Bronchial epithelial cell (primary cell): ENCODE data around the gene CATSPERE. TPM values are rescaled to one million over a fixed set of nuclear protein-coding genes. Genes with fewer than 3 reads are reported as not detected.

ENCODE experiments used
- DNase-seq: peaks from one replicate; pipeline ENCODE4 v3.0.0-alpha.2; 2010; ENCODE audit warnings: low read depth
- FAIRE-seq: peaks from 2 replicates; lab custom pipeline; 2011; peaks lifted over from hg19 to GRCh38; lab: Jason Lieb, UNC
- H3K27me3 ChIP-seq: 2 replicates; pipeline ENCODE4 v1.5.1; 2011; ENCODE audit warnings: low read length; ENCODE audit not compliant: control insufficient read depth, insufficient read depth
- H3K36me3 ChIP-seq: 2 replicates; pipeline ENCODE4 v1.5.1; 2011; ENCODE audit warnings: low read length; ENCODE audit not compliant: control insufficient read depth, insufficient read depth
- H3K4me3 ChIP-seq: 2 replicates; pipeline ENCODE4 v1.5.1; 2011; ENCODE audit warnings: mild to moderate bottlenecking, low read depth, low read length, control low read depth
- CTCF ChIP-seq: IDR thresholded peaks from 2 replicates; pipeline ENCODE4 v1.5.1; 2011; ENCODE audit warnings: mild to moderate bottlenecking, moderate library complexity, low read length, control low read depth, inconsistent platforms; ENCODE audit not compliant: insufficient read depth, severe bottlenecking
- total RNA-seq: library from RNA; depleted of rRNA; stranded (reverse); fragments of >200 nt; gene quantifications from 2 replicates; pipeline ENCODE4 v1.2.1, GENCODE V29; 2014

The CATSPERE gene
- total RNA-seq, 1 donor from 2014 or later = under 0.01 TPM

DNA sequence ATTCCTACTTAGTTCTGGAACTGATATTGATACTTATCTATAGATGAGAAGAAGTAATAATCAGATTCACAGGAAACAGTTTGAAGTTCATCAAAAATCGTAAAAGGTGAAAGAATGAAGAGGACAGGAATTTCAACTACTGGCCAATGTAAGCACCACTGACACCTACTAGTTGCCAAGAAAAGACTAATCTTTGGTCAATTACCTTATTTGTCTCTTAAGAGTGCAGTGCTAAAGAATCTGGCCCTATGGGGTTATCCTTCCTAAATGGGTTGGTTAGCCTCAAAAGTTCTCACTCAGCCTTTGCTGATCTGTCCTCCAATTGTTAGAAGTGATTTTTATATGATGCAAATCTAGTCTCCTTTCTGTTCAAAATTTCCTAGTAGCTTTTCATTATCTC is 38.9 kb upstream of the CATSPERE start:
- FAIRE-seq (no peak), DNase-seq (peak; percentile 39)
- Histone ChIP-seq H3K27me3 (no peaks in the 10 kb centered on the region), H3K36me3 (peaks cover 3% of the 10 kb centered on the region), H3K4me3 (no peak overlapping the region)
- TF ChIP-seq CTCF = no peak

- TF ChIP-seq CTCF = no peak
- Histone ChIP-seq H3K36me3 (peaks cover 2% of the 10 kb centered on the region), H3K4me3 (no peak overlapping the region), H3K27me3 (no peaks in the 10 kb centered on the region)
- FAIRE-seq = no peak
- no peak for DNase-seq
Measured at GRCh38 chr1:244424649-244425334, 36.3 kb upstream of the CATSPERE start.

DNA sequence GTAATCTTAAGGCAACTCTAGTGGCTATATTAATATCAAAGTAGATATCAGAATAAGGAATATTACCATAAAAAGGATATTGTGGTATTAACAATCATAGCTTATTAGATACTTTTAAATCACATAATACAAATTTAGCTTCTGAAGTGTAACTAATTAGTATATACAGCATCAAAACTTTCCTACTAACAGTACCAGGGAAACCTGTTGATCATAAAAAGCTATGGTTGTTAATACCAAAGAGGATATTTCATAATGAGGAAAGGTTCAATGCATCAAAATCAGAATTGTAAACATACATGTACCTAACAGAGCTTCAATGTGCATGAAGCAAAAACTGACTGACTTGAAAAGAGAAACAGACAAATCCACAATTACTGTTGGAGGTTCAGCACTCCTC is 33.4 kb upstream of the CATSPERE start:
- DNase-seq = no peak
- no peak overlapping the region for H3K4me3 ChIP-seq
- no peak for FAIRE-seq
- H3K36me3 ChIP-seq = peaks cover 2% of the 10 kb centered on the region
- no peaks in the 10 kb centered on the region for H3K27me3 ChIP-seq
- no peak for TF ChIP-seq CTCF

- DNase-seq (no peak), FAIRE-seq (no peak)
- H3K4me3 ChIP-seq = no peak overlapping the region
- no peaks in the 10 kb centered on the region for H3K36me3 ChIP-seq
- TF ChIP-seq CTCF = no peak
- H3K27me3 ChIP-seq = no peaks in the 10 kb centered on the region
Measured at GRCh38 chr1:244429818-244430217, 31.3 kb upstream of the CATSPERE start.

DNA sequence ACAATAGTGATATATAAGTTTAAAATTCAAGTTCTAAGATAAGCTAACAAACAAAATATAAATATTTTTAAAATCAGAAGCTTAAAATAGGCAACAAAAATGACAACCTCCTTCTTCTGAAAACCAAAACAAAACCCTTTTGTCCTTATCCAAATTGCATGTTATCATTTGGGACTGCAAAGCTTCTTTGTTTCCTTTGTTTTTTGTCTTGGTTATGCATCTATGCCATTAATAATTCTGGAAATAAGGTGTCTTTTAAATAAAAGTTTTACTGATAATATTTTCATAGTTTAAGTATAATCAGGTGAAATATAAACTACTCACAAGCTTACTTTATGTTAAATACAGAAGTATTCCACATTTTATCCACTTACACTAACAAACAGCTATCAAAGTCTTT is 29.9 kb upstream of the CATSPERE start:
- no peak for TF ChIP-seq CTCF
- FAIRE-seq (no peak), DNase-seq (no peak)
- Histone ChIP-seq H3K27me3 (no peaks in the 10 kb centered on the region), H3K4me3 (no peak overlapping the region), H3K36me3 (no peaks in the 10 kb centered on the region)
